Gastroesophageal sphincter (tissue), 4 donors: ENCODE results near the gene SH3BP5. TPM values are rescaled to one million over a fixed set of nuclear protein-coding genes. Genes with fewer than 3 reads are reported as not detected.

ENCODE experiments used
- ATAC-seq: fragments of 150-250 bp; one replicate; pipeline ENCODE4 v1.9.1; 2016; ENCODE audit warnings: mild to moderate bottlenecking, moderate library complexity
- H3K27ac ChIP-seq, 4 donors: fragments of 200-600 bp; sonication (generic) in 3 of 4; 1 replicate in 3 of 4; 2 replicates in 1 of 4; pipeline ENCODE4 v1.5.1; 2016 to 2019
- H3K27me3 ChIP-seq: fragments of 200-600 bp; sonication (generic); one replicate; pipeline ENCODE4 v1.5.1; 2019
- H3K36me3 ChIP-seq, 2 donors: fragments of 200-600 bp; sonication (generic); one replicate each; pipeline ENCODE4 v1.5.1; 2019; ENCODE audit warnings: control low read depth in 1 of 2
- H3K4me1 ChIP-seq, 3 donors: fragments of 200-600 bp; sonication (generic); 1 replicate in 2 of 3; 2 replicates in 1 of 3; pipeline ENCODE4 v1.5.1; 2016 to 2019; ENCODE audit warnings: control low read depth in 2 of 3
- H3K4me3 ChIP-seq, 2 donors: fragments of 200-600 bp; sonication (generic); one replicate each; pipeline ENCODE4 v1.5.1; 2019; ENCODE audit warnings: mild to moderate bottlenecking in 1 of 2, moderate library complexity in 1 of 2
- H3K9me3 ChIP-seq, 3 donors: fragments of 200-600 bp; sonication (generic); one replicate each; pipeline ENCODE4 v1.5.1; 2017 to 2019; ENCODE audit warnings: control low read depth in 2 of 3
- EP300 ChIP-seq: sonication (generic); formaldehyde crosslinking; IDR thresholded peaks from one replicate; pipeline ENCODE4 v1.6.1; 2017; ENCODE audit warnings: antibody characterized with exemption, mild to moderate bottlenecking
- POLR2A ChIP-seq, 2 donors: fragments of 450-650 bp; IDR thresholded peaks; one replicate each; pipeline ENCODE4 v1.6.1; 2017; ENCODE audit warnings: antibody characterized with exemption in 2 of 2, mild to moderate bottlenecking in 2 of 2, moderate library complexity in 1 of 2
- POLR2AphosphoS5 ChIP-seq: sonication (generic); formaldehyde crosslinking; IDR thresholded peaks from one replicate; pipeline ENCODE4 v1.6.1; 2017; ENCODE audit warnings: antibody characterized with exemption
- WGBS, 2 donors: methylation state at CpG; one replicate each; pipeline ENCODE4 v1.1.5; 2018; ENCODE audit warnings: low coverage in 1 of 2; 5-methylcytosine and 5-hydroxymethylcytosine counted together
- total RNA-seq, 4 donors: library from RNA; depleted of rRNA; stranded (reverse); fragments of >200 nt; gene quantifications; one replicate each; pipeline ENCODE4 v1.1.0, GENCODE V29; 2016
- TF ChIP-seq, protein P1 (sequence below), 4 experiments: fragments of 200-600 bp in 2 of 4; fragments of 450-650 bp in 2 of 4; sonication (generic) in 1 of 4; IDR thresholded peaks; one replicate each; pipeline ENCODE4 v1.5.1; 2017 to 2019; ENCODE audit warnings: antibody characterized with exemption in 4 of 4, mild to moderate bottlenecking in 2 of 4, moderate library complexity in 2 of 4

SH3BP5 gene
- total RNA-seq, 4 donors from 2014 or later: 23.5 to 56.4 (median 35.0) TPM

DNA sequence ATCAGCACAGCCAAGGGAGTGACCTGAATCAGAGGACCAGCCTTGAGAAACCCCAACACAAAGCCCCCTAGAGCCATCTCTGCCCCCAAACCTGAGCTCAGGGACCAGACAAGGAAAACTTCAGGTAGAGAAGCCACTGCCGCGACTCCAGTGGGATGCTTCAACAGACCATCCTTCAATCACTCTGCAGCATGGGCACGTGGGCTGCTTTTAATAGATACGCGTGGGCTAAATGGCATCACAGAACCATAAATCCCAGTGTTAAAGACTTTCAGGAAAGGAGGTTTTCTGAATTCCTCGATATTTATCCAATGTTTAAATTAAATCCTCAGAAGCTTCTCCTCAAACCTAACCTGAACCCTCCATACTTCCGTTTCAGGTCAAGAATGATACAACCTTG is 30.6 kb downstream of the SH3BP5 start:
- peaks cover 0 to 20% (median 0%) of the 10 kb centered on the region in 3 donors for H3K4me1 ChIP-seq
- no peak overlapping the region for H3K27ac ChIP-seq
- 88 to 93% methylated on average over 4 to 5 of the region's 7 CpGs for WGBS, 2 donors

DNA sequence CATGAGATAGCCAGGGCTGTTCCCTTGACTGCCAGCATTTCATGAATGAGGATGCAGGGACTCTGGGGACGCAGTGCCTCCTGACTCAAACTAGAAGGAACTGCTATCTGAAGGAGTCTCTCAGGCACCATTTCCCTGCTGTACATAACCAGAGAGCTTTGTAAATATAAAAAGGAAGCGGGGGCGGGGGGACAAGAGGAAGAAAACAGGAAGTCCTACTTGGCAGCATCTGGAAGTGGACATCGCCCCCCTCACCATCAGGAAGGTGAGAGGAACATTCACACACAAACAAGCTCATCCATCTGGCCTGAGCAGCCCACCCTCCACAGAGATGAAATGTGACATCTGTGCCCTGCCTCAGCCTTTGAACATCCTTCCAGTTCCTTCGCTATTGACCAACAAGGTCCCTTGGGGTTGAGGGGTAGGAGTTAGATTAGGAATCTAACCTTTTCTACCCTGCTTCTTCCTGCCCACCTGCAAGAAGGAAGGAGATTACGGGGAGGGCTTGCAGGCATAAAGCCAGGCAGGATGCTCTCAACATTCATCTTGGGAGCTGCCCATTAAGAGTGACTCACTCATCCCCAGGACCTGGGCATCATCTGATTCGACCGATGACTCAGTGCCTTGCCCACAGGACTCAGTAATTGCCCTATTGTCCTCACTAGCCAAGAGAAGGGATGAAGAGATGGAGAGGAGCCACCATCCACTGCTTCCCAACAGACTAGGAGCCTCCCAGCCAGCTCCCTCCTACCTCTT is 31.9 kb downstream of the SH3BP5 start:
- H3K27ac ChIP-seq: peak overlapping the region in 1 of 4 donors; percentile 57
- no peak for TF ChIP-seq EP300
- TF ChIP-seq POLR2A (IDR thresholded peaks at IDR 0.05): no peak
- TF ChIP-seq POLR2AphosphoS5: peak; percentile 10
- ATAC-seq: peak; percentile 70
- peaks cover 0 to 30% (median 4%) of the 10 kb centered on the region in 3 donors for H3K4me1 ChIP-seq
- peaks cover 0 to 30% of the 10 kb centered on the region in 2 donors for H3K36me3 ChIP-seq
- no peaks in the 10 kb centered on the region for H3K9me3 ChIP-seq
- WGBS, 2 donors: 49 to 64% methylated on average over 3 to 6 of the region's 8 CpGs
- H3K27me3 ChIP-seq: no peaks in the 10 kb centered on the region
- no peak overlapping the region for H3K4me3 ChIP-seq

More for the DNA sequence above, 30.6 kb downstream of the SH3BP5 start:
- Histone ChIP-seq H3K4me3 (no peak overlapping the region), H3K9me3 (no peaks in the 10 kb centered on the region), H3K36me3 (peaks cover 0 to 30% of the 10 kb centered on the region in 2 donors), H3K27me3 (no peaks in the 10 kb centered on the region)
- TF ChIP-seq POLR2AphosphoS5 (no peak), EP300 (no peak), POLR2A (IDR thresholded peaks at IDR 0.05) (no peak)
- TF ChIP-seq, protein P1, sequence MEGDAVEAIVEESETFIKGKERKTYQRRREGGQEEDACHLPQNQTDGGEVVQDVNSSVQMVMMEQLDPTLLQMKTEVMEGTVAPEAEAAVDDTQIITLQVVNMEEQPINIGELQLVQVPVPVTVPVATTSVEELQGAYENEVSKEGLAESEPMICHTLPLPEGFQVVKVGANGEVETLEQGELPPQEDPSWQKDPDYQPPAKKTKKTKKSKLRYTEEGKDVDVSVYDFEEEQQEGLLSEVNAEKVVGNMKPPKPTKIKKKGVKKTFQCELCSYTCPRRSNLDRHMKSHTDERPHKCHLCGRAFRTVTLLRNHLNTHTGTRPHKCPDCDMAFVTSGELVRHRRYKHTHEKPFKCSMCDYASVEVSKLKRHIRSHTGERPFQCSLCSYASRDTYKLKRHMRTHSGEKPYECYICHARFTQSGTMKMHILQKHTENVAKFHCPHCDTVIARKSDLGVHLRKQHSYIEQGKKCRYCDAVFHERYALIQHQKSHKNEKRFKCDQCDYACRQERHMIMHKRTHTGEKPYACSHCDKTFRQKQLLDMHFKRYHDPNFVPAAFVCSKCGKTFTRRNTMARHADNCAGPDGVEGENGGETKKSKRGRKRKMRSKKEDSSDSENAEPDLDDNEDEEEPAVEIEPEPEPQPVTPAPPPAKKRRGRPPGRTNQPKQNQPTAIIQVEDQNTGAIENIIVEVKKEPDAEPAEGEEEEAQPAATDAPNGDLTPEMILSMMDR (IDR thresholded peaks at IDR 0.05): no peak
- no peak for ATAC-seq

DNA sequence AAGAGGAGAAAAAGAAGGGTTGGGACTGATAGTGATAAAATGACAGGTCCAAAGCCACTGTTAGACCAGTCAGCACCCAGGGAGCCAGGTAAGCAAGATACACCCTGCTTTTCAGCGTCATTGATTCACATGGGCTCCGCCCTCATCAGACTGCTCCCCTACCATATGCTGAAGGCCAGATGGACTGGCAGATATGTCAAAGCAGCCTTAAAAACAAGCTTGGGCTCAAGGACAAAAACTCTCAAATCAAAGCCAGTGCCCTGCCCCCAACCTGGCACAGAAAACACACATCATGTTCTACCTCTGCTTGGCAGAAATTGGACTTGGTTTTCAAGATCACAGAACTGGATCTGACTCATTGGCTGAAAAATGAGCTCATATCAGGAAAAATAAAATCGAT is 33.4 kb downstream of the SH3BP5 start:
- Histone ChIP-seq H3K27ac (peak overlapping the region in 1 of 4 donors; percentile 32), H3K27me3 (no peaks in the 10 kb centered on the region), H3K36me3 (peaks cover 0 to 27% of the 10 kb centered on the region in 2 donors), H3K4me1 (peaks cover 0 to 37% (median 10%) of the 10 kb centered on the region in 3 donors), H3K9me3 (no peaks in the 10 kb centered on the region), H3K4me3 (no peak overlapping the region)
- TF ChIP-seq EP300: no peak
- TF ChIP-seq, protein P1 (IDR thresholded peaks at IDR 0.05): no peak
- TF ChIP-seq POLR2A (IDR thresholded peaks at IDR 0.05): no peak
- TF ChIP-seq POLR2AphosphoS5: no peak
- WGBS, 2 donors: 73 to 76% methylated on average over 3 of the region's 3 CpGs
- ATAC-seq: no peak

DNA sequence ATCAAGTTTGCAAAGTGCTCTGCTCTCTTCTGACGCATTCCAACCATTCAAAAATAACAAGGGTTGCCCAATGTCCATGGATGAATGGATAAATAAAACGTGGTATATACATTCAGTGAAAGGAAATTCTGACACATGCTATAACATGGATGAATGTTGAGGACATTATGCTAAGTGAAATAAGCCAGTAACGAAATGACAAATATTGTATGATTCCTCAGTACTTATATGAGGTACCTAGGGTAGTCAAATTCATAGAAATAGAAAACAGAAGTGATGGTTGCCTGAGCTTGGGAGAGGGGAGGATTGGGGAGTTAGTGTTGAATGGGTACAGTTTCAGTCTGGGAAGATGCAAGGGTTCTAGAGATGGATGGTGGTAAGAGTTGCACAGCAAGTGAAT is 33.9 kb downstream of the SH3BP5 start:
- Histone ChIP-seq H3K4me1 (peaks cover 0 to 40% (median 11%) of the 10 kb centered on the region in 3 donors), H3K27ac (peak overlapping the region in 1 of 4 donors; percentile 32), H3K27me3 (no peaks in the 10 kb centered on the region), H3K9me3 (no peaks in the 10 kb centered on the region), H3K4me3 (no peak overlapping the region), H3K36me3 (peaks cover 0 to 22% of the 10 kb centered on the region in 2 donors)
- TF ChIP-seq, protein P1 (IDR thresholded peaks at IDR 0.05): no peak
- TF ChIP-seq POLR2A (IDR thresholded peaks at IDR 0.05): no peak
- TF ChIP-seq POLR2AphosphoS5: no peak
- no peak for TF ChIP-seq EP300
- no peak for ATAC-seq
- 77 to 87% methylated on average over 3 of the region's 3 CpGs for WGBS, 2 donors

DNA sequence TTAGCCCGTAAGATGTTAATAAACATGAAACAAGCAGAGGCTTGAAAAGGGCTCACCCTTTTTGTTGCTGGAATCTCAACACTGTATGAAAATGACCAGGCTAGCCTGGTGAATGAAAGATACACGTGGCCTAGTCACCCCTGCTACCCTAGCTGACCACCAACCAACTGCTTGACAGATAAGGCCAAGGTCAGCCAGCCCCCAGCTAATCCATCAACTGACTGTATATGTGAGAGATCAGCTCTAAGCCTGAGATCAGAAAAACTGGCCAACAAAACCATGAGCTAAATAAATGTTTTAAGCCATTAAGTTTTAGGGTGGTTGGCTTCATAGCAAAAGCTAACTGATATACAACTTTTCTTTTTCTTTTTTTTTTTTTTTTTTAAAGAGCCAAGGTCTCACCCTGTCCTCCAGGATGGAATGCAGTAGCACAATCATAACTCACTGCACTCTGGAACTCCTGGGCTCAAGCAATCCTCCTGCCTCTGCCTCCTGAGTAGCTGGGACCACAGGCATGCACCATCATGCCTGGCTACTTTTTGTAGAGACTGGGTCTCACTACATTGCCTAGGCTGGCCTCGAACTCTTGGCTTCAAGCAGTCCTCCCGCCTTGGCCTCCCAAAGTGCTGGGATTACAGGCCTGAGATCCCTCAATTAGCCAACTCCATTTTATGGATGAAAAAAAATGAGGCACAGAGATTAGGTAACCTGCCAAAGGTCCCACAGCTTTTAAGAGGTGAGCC is 34.6 kb downstream of the SH3BP5 start:
- Histone ChIP-seq H3K4me3 (no peak overlapping the region), H3K36me3 (peaks cover 0 to 15% of the 10 kb centered on the region in 2 donors), H3K4me1 (peaks cover 0 to 48% (median 18%) of the 10 kb centered on the region in 3 donors), H3K27ac (peak overlapping the region in 1 of 4 donors; percentile 76), H3K9me3 (no peaks in the 10 kb centered on the region), H3K27me3 (no peaks in the 10 kb centered on the region)
- ATAC-seq: no peak
- TF ChIP-seq EP300 (no peak), POLR2AphosphoS5 (no peak), POLR2A (IDR thresholded peaks at IDR 0.05) (no peak)
- TF ChIP-seq, protein P1 (IDR thresholded peaks at IDR 0.05): no peak
- WGBS, 2 donors: 51% methylated on average over 2 of the region's 4 CpGs; no CpG with 5 or more reads in 1 of the 2 donors
